Adrenal gland (tissue), 5 donors: ENCODE data around the gene C2orf42.
A peak's percentile ranks its signal among the peaks of the same experiment; 100 is the strongest.

Experiments
- CTCF ChIP-seq, 6 experiments: fragments of 450-650 bp in 4 of 6; fragments of 200-600 bp in 2 of 6; sonication (generic) in 1 of 6; IDR thresholded peaks; 1 replicate in 5 of 6; 2 replicates in 1 of 6; pipeline versions ENCODE4 v1.5.1 to v1.8.0; 2016 to 2021; ENCODE audit warnings: antibody characterized with exemption in 6 of 6, mild to moderate bottlenecking in 2 of 6, moderate library complexity in 1 of 6
- POLR2A ChIP-seq, 2 donors: fragments of 450-650 bp; IDR thresholded peaks; one replicate each; pipeline ENCODE4 v1.6.1; 2017; ENCODE audit warnings: antibody characterized with exemption in 2 of 2, mild to moderate bottlenecking in 2 of 2, moderate library complexity in 1 of 2
- donor health status: DM: no; HTN: no; CAD: no.

- TF ChIP-seq POLR2A (IDR thresholded peaks at IDR 0.05), result peak; percentile 90 to 95
- no peak for TF ChIP-seq CTCF (IDR thresholded peaks at IDR 0.05)
Observed at GRCh38 chr2:70141902-70142589, 48.8 kb downstream of the C2orf42 start.
